GM23338 (cell line): ENCODE measurements around the gene FAM161B.

Experiments used
- EZH2 ChIP-seq: fragments of 200-600 bp; sonication (generic); IDR thresholded peaks from one replicate; pipeline ENCODE4 v1.8.0; 2017; ENCODE audit warnings: antibody characterized with exemption, mild to moderate bottlenecking, low read depth; ENCODE audit not compliant: unreplicated experiment
- EZH2phosphoT487 ChIP-seq: fragments of 200-600 bp; sonication (generic); IDR thresholded peaks from one replicate; pipeline ENCODE4 v1.8.1; 2018; ENCODE audit warnings: antibody characterized with exemption; ENCODE audit not compliant: unreplicated experiment
- NANOG ChIP-seq: IDR thresholded peaks from 2 replicates; pipeline ENCODE4 v1.6.1; 2016; ENCODE audit warnings: antibody characterized with exemption, borderline replicate concordance
- POLR2AphosphoS5 ChIP-seq: IDR thresholded peaks from 2 replicates; pipeline ENCODE4 v1.6.1; 2016; ENCODE audit warnings: antibody characterized with exemption, low read depth
- ZNF114 ChIP-seq: fragments of 250-450 bp; sonication (Bioruptor Pico); IDR thresholded peaks from 2 replicates; pipeline ENCODE4 v1.5.0; 2020; ENCODE audit warnings: mild to moderate bottlenecking, moderate library complexity
- ZNF331 ChIP-seq: fragments of 250-450 bp; sonication (Bioruptor Pico); IDR thresholded peaks from 2 replicates; pipeline ENCODE4 v1.5.0; 2020; ENCODE audit warnings: low read depth, mild to moderate bottlenecking, moderate library complexity
- TF ChIP-seq, protein P1 (sequence below), 2 experiments: fragments of 200-600 bp in 1 of 2; sonication (generic) in 1 of 2; conservative IDR thresholded peaks; 2 replicates each; pipeline versions ENCODE4 v1.5.1 to v1.6.1; 2016 to 2017; ENCODE audit warnings: antibody characterized with exemption in 2 of 2, low read depth in 2 of 2, mild to moderate bottlenecking in 2 of 2, moderate library complexity in 1 of 2
- TF ChIP-seq, protein P2 (sequence below): IDR thresholded peaks from one replicate; pipeline ENCODE4 v1.6.1; 2018; ENCODE audit warnings: antibody characterized with exemption; ENCODE audit not compliant: unreplicated experiment
- TF ChIP-seq, protein P3 (sequence below): IDR thresholded peaks from 2 replicates; pipeline ENCODE4 v1.6.1; 2016; ENCODE audit warnings: antibody characterized with exemption
- TF ChIP-seq, protein P4 (sequence below): fragments of 250-450 bp; sonication (Bioruptor Pico); IDR thresholded peaks from 2 replicates; pipeline ENCODE4 v1.5.0; 2020; ENCODE audit warnings: mild to moderate bottlenecking, moderate library complexity

DNA sequence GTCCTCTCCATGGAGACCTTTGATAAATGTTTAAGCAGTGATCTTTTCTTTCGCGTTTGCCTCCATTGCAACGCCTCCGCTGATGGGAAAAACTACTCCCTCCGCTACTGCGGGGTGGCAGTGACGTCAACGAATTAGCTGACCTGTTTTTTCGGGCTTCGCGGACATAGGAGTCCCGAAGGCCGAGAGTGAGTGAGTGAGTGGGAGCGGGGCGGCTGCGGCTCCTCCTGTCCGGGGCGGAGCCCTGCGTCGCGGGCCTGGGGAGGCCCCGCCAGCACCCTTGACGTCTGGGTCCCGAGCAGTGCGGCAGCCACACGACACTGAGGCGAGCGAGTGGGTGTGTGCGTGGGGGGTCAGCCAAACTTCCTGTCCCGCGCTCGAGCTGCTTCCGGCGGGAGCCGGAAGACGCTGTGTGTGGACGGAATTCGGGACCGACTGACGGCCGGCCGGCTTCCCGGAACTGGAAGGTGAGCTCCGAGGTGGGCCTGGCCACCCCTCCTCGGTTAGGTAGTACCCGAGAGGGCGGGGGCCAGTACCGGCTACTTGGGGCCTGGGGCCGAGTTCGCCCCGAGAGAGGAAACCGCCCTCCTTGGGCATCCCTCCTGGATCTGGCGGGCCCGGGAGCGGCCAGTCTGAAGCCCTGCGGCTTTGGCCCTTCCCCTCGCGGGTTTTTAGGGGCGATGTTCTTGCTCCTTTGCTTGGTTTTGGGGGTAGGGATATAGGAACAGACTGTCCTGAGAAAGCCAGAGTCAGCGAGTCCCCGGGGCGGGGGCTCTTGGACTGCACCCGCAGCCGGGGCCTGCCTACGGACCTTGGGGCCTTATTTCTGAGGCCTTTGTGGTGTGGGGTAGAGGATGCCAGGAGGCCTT, 63.2 kb downstream of the FAM161B start, which contains the start of gene ZNF410:
- TF ChIP-seq, protein P1, sequence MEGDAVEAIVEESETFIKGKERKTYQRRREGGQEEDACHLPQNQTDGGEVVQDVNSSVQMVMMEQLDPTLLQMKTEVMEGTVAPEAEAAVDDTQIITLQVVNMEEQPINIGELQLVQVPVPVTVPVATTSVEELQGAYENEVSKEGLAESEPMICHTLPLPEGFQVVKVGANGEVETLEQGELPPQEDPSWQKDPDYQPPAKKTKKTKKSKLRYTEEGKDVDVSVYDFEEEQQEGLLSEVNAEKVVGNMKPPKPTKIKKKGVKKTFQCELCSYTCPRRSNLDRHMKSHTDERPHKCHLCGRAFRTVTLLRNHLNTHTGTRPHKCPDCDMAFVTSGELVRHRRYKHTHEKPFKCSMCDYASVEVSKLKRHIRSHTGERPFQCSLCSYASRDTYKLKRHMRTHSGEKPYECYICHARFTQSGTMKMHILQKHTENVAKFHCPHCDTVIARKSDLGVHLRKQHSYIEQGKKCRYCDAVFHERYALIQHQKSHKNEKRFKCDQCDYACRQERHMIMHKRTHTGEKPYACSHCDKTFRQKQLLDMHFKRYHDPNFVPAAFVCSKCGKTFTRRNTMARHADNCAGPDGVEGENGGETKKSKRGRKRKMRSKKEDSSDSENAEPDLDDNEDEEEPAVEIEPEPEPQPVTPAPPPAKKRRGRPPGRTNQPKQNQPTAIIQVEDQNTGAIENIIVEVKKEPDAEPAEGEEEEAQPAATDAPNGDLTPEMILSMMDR (conservative IDR thresholded peaks at IDR 0.05; ENCODE audit: low read depth in 2 of 2) = no peak
- TF ChIP-seq, protein P2, sequence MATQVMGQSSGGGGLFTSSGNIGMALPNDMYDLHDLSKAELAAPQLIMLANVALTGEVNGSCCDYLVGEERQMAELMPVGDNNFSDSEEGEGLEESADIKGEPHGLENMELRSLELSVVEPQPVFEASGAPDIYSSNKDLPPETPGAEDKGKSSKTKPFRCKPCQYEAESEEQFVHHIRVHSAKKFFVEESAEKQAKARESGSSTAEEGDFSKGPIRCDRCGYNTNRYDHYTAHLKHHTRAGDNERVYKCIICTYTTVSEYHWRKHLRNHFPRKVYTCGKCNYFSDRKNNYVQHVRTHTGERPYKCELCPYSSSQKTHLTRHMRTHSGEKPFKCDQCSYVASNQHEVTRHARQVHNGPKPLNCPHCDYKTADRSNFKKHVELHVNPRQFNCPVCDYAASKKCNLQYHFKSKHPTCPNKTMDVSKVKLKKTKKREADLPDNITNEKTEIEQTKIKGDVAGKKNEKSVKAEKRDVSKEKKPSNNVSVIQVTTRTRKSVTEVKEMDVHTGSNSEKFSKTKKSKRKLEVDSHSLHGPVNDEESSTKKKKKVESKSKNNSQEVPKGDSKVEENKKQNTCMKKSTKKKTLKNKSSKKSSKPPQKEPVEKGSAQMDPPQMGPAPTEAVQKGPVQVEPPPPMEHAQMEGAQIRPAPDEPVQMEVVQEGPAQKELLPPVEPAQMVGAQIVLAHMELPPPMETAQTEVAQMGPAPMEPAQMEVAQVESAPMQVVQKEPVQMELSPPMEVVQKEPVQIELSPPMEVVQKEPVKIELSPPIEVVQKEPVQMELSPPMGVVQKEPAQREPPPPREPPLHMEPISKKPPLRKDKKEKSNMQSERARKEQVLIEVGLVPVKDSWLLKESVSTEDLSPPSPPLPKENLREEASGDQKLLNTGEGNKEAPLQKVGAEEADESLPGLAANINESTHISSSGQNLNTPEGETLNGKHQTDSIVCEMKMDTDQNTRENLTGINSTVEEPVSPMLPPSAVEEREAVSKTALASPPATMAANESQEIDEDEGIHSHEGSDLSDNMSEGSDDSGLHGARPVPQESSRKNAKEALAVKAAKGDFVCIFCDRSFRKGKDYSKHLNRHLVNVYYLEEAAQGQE = no peak
- TF ChIP-seq, protein P3, sequence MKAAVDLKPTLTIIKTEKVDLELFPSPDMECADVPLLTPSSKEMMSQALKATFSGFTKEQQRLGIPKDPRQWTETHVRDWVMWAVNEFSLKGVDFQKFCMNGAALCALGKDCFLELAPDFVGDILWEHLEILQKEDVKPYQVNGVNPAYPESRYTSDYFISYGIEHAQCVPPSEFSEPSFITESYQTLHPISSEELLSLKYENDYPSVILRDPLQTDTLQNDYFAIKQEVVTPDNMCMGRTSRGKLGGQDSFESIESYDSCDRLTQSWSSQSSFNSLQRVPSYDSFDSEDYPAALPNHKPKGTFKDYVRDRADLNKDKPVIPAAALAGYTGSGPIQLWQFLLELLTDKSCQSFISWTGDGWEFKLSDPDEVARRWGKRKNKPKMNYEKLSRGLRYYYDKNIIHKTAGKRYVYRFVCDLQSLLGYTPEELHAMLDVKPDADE = peak; percentile 64; the same call in 1 of the 2 replicates
- TF ChIP-seq POLR2AphosphoS5 = peak; percentile 91
- TF ChIP-seq EZH2 = no peak
- TF ChIP-seq EZH2phosphoT487 = no peak
- TF ChIP-seq, protein P4, sequence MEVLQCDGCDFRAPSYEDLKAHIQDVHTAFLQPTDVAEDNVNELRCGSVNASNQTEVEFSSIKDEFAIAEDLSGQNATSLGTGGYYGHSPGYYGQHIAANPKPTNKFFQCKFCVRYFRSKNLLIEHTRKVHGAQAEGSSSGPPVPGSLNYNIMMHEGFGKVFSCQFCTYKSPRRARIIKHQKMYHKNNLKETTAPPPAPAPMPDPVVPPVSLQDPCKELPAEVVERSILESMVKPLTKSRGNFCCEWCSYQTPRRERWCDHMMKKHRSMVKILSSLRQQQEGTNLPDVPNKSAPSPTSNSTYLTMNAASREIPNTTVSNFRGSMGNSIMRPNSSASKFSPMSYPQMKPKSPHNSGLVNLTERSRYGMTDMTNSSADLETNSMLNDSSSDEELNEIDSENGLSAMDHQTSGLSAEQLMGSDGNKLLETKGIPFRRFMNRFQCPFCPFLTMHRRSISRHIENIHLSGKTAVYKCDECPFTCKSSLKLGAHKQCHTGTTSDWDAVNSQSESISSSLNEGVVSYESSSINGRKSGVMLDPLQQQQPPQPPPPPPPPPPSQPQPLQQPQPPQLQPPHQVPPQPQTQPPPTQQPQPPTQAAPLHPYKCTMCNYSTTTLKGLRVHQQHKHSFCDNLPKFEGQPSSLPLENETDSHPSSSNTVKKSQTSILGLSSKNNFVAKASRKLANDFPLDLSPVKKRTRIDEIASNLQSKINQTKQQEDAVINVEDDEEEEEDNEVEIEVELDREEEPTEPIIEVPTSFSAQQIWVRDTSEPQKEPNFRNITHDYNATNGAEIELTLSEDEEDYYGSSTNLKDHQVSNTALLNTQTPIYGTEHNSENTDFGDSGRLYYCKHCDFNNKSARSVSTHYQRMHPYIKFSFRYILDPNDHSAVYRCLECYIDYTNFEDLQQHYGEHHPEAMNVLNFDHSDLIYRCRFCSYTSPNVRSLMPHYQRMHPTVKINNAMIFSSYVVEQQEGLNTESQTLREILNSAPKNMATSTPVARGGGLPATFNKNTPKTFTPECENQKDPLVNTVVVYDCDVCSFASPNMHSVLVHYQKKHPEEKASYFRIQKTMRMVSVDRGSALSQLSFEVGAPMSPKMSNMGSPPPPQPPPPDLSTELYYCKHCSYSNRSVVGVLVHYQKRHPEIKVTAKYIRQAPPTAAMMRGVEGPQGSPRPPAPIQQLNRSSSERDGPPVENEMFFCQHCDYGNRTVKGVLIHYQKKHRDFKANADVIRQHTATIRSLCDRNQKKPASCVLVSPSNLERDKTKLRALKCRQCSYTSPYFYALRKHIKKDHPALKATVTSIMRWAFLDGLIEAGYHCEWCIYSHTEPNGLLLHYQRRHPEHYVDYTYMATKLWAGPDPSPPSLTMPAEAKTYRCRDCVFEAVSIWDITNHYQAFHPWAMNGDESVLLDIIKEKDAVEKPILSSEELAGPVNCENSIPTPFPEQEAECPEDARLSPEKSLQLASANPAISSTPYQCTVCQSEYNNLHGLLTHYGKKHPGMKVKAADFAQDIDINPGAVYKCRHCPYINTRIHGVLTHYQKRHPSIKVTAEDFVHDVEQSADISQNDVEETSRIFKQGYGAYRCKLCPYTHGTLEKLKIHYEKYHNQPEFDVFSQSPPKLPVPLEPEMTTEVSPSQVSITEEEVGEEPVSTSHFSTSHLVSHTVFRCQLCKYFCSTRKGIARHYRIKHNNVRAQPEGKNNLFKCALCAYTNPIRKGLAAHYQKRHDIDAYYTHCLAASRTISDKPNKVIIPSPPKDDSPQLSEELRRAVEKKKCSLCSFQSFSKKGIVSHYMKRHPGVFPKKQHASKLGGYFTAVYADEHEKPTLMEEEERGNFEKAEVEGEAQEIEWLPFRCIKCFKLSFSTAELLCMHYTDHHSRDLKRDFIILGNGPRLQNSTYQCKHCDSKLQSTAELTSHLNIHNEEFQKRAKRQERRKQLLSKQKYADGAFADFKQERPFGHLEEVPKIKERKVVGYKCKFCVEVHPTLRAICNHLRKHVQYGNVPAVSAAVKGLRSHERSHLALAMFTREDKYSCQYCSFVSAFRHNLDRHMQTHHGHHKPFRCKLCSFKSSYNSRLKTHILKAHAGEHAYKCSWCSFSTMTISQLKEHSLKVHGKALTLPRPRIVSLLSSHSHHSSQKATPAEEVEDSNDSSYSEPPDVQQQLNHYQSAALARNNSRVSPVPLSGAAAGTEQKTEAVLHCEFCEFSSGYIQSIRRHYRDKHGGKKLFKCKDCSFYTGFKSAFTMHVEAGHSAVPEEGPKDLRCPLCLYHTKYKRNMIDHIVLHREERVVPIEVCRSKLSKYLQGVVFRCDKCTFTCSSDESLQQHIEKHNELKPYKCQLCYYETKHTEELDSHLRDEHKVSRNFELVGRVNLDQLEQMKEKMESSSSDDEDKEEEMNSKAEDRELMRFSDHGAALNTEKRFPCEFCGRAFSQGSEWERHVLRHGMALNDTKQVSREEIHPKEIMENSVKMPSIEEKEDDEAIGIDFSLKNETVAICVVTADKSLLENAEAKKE (CRISPR knock-in tag) = no peak
- no peak for TF ChIP-seq ZNF331 (CRISPR knock-in tag)
- TF ChIP-seq ZNF114 (CRISPR knock-in tag) = no peak
- TF ChIP-seq NANOG = no peak
